Vagina (tissue), 2 donors: ENCODE data around the gene ELMO1.

Source experiments
- POLR2A ChIP-seq, 2 donors: fragments of 450-650 bp; IDR thresholded peaks; one replicate each; pipeline ENCODE4 v1.6.1; 2017; ENCODE audit warnings: antibody characterized with exemption in 2 of 2, mild to moderate bottlenecking in 2 of 2, moderate library complexity in 2 of 2
- POLR2AphosphoS5 ChIP-seq, 2 donors: sonication (generic); formaldehyde crosslinking; IDR thresholded peaks; one replicate each; pipeline ENCODE4 v1.9.0; 2017; ENCODE audit warnings: antibody characterized with exemption in 2 of 2, mild to moderate bottlenecking in 2 of 2, low read depth in 1 of 2; ENCODE audit not compliant: insufficient read depth in 1 of 2
- TF ChIP-seq, protein P1 (sequence below), 3 experiments: fragments of 450-650 bp in 2 of 3; fragments of 200-600 bp in 1 of 3; sonication (generic) in 1 of 3; IDR thresholded peaks; one replicate each; pipeline ENCODE4 v1.5.1; 2017 to 2019; ENCODE audit warnings: antibody characterized with exemption in 3 of 3, mild to moderate bottlenecking in 2 of 3, moderate library complexity in 2 of 3

DNA sequence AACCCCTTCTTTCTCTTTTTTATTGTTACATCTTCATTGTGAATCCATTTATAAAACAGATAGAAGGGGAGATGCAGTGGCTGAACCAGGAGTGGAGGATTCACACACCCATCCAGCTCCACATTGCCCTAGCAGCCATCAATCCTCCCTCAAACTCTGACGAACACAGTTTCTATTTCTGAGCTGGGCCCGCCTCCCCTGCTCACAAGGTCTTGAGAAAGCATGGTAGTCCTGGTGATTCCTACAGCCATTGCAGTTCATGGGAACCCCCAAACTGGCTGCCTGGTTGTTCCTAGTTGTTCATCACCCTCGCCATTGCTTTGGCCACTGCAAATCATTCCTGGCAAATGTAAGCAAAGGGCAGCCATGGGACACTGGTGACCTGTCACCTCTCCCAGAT, 465.9 kb downstream of the ELMO1 start:
- TF ChIP-seq, protein P1, sequence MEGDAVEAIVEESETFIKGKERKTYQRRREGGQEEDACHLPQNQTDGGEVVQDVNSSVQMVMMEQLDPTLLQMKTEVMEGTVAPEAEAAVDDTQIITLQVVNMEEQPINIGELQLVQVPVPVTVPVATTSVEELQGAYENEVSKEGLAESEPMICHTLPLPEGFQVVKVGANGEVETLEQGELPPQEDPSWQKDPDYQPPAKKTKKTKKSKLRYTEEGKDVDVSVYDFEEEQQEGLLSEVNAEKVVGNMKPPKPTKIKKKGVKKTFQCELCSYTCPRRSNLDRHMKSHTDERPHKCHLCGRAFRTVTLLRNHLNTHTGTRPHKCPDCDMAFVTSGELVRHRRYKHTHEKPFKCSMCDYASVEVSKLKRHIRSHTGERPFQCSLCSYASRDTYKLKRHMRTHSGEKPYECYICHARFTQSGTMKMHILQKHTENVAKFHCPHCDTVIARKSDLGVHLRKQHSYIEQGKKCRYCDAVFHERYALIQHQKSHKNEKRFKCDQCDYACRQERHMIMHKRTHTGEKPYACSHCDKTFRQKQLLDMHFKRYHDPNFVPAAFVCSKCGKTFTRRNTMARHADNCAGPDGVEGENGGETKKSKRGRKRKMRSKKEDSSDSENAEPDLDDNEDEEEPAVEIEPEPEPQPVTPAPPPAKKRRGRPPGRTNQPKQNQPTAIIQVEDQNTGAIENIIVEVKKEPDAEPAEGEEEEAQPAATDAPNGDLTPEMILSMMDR (IDR thresholded peaks at IDR 0.05): no peak
- no peak for TF ChIP-seq POLR2A (IDR thresholded peaks at IDR 0.05)
- TF ChIP-seq POLR2AphosphoS5 (IDR thresholded peaks at IDR 0.05; ENCODE audit: insufficient read depth in 1 of 2, low read depth in 1 of 2): no peak
